ENCODE data around the gene C10orf71.
A peak's percentile ranks its signal among the peaks of the same experiment; 100 is the strongest.

C10orf71 gene

DNA sequence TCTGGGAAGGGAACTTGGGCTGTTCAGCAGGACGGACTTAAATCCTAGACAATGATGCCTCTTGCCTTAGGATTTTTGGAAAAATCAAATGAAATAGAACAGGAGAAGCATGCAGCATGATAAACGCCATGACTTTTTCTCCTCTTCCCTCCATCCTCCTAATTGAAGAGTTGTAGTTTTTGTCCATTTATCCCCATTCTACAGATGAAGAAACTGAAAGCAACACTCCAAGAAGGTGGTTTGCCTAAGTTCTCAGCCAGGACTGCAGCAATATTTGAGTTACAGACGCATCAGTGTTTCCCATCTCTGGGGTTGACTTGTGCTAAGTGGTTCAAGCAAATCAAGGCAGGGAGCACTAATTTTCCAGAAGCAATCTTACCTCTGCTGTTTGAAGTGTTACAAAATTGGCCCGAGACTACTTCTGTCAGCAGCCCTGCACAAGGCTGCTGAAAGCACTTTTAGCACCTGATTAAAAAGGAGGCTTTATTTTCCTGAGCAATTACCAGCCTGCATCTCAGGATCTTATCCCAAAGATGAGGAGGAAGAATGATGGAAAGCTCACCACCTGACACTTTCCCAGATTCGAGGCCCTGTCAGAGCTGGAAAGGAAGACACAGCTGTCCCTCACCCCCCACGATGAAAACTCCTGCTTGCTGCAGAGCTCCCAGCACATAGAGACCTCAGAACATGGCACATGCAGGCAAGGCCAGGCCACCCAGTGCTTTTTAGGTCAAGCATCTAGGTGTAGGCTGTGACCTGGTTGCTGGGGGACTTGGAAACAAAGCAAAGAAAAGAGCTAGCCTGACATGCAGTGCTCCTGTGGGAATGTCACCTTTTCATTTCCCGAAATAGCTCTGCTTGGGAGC, 19.7 kb upstream of the C10orf71 start:
- TF ChIP-seq, protein P1, sequence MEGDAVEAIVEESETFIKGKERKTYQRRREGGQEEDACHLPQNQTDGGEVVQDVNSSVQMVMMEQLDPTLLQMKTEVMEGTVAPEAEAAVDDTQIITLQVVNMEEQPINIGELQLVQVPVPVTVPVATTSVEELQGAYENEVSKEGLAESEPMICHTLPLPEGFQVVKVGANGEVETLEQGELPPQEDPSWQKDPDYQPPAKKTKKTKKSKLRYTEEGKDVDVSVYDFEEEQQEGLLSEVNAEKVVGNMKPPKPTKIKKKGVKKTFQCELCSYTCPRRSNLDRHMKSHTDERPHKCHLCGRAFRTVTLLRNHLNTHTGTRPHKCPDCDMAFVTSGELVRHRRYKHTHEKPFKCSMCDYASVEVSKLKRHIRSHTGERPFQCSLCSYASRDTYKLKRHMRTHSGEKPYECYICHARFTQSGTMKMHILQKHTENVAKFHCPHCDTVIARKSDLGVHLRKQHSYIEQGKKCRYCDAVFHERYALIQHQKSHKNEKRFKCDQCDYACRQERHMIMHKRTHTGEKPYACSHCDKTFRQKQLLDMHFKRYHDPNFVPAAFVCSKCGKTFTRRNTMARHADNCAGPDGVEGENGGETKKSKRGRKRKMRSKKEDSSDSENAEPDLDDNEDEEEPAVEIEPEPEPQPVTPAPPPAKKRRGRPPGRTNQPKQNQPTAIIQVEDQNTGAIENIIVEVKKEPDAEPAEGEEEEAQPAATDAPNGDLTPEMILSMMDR (IDR thresholded peaks at IDR 0.05; ENCODE audit: control insufficient read depth, insufficient read depth, low read depth, low read length, missing control alignments), result no peak
- no peak for DNase-seq (ENCODE audit: low read depth)
- H3K4me3 ChIP-seq (ENCODE audit: control insufficient read depth, low read depth, low read length), result no peak overlapping the region

DNA sequence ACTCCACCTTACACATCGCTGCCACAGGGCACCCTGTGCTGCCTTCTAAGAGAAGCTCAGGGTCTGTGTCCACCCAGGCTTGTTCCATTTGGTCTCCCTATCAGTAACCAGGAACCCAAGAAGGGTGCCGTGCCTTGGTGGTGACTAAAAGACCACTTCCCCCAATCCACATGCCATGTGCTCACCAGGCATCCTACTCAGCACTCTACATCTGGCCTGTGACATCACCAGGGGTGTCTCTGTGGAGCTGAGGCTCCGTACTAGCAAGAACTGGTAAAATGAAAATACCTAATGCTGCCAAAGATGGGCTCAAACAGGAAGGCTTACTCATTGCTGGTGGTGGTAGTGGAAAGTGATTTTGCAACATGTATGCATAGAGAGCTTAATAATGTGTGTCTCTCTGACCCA, 19.0 kb upstream of the C10orf71 start:
- peak; percentile 21 for DNase-seq (ENCODE audit: low read depth)
- TF ChIP-seq, protein P1 (IDR thresholded peaks at IDR 0.05; ENCODE audit: control insufficient read depth, insufficient read depth, low read depth, low read length, missing control alignments), result no peak
- no peak overlapping the region for H3K4me3 ChIP-seq (ENCODE audit: control insufficient read depth, low read depth, low read length)

DNA sequence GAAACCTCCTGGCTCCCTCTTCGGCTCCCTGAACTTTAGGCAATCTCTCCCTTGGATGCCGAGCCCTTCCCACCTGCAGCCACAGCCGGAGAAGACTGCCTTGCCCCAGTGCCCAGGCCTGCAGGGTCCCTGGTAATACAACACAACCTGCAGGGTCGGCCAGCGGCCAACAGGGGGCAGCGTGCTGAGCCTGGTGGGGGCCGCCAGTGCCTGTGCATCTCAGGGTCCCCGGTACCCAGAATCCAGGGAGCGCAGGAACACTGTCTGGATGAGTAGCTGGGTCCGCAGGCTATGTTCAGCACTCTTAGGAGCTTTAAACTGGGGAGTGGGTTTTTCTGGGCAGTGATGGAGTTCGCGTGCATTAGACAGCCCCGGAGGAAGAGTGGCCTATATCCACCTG, 17.5 kb upstream of the C10orf71 start:
- DNase-seq (ENCODE audit: low read depth), result no peak
- no peak overlapping the region for H3K4me3 ChIP-seq (ENCODE audit: control insufficient read depth, low read depth, low read length)
- TF ChIP-seq, protein P1 (IDR thresholded peaks at IDR 0.05; ENCODE audit: control insufficient read depth, insufficient read depth, low read depth, low read length, missing control alignments), result peak; percentile 12

DNA sequence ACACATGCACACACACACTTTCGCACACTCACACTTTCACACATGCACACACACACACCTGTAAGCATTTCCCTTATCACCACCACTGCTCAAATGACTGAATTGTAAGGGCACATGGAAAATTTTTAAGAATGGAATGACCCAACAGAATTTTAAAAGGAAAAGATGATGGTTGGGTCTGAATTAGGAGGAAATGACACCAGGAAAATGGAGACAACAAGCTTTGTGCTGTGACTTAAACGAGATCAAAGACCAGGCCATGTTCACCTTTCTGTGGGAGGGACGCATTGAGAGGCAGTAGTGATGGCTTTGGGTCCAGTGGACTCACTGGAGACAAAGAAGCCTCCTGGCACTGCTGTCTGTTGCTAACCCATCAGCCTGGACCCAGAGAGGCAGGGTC, 16.7 kb upstream of the C10orf71 start:
- TF ChIP-seq, protein P1 (IDR thresholded peaks at IDR 0.05; ENCODE audit: control insufficient read depth, insufficient read depth, low read depth, low read length, missing control alignments), result no peak
- no peak for DNase-seq (ENCODE audit: low read depth)
- no peak overlapping the region for H3K4me3 ChIP-seq (ENCODE audit: control insufficient read depth, low read depth, low read length)

DNA sequence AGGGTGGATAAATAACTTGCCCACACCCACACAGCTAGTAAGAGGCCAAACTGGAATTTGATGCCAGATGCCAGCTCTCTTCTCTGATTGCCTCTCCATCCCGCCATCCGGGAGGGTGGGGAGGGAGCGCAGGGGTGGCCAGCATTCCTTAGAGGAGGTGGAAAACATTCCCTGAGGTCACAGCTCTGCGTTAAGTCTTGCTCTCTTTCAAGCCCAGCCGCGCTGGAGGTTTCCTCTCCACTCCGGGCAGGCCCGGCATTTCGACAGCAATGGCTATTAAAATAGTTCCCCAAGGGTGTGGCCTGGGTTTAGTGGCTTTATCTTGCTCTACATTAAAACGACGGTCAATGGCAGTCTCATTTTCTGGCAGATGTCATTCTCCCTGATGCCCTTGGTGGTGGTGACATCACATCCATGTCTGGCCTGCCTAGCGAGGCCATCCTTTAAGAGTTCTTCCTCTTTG, 16.1 kb upstream of the C10orf71 start:
- DNase-seq (ENCODE audit: low read depth), result no peak
- TF ChIP-seq, protein P1 (IDR thresholded peaks at IDR 0.05; ENCODE audit: control insufficient read depth, insufficient read depth, low read depth, low read length, missing control alignments), result no peak
- no peak overlapping the region for H3K4me3 ChIP-seq (ENCODE audit: control insufficient read depth, low read depth, low read length)

DNA sequence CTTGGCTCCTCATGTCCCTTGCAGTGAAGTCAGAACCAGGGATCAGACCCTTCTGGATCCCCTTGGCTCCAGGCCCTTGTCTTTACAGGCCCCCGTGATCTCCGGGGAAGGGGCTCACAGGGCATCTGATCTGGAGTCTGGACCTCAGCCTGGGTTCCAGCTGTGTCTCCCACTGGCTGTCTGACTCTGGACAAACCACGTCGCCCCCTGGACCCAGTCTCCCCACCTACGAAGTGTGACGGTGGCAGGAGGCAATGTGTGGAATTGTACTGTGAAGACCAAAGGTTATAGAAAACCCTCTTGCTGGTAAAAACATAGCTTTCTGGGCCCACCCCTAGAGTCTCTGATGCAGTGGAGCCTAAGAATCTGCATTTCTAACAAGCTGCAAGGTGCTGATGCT, 15.5 kb upstream of the C10orf71 start:
- no peak for DNase-seq (ENCODE audit: low read depth)
- TF ChIP-seq, protein P1 (IDR thresholded peaks at IDR 0.05; ENCODE audit: control insufficient read depth, insufficient read depth, low read depth, low read length, missing control alignments), result no peak
- H3K4me3 ChIP-seq (ENCODE audit: control insufficient read depth, low read depth, low read length), result no peak overlapping the region

Data from AG09309 (cell line).